Right ventricle myocardium inferior (tissue), 1 donor: ENCODE results near the gene PLA2G2C. TPM values are rescaled to one million over a fixed set of nuclear protein-coding genes. Genes with fewer than 3 reads are reported as not detected.

Source experiments
- ATAC-seq: fragments of 200-7000 bp; cut with Tn5 transposase; one replicate; pipeline ENCODE4 v1.9.1; 2020; ENCODE audit warnings: mild to moderate bottlenecking, moderate library complexity
- DNase-seq: peaks from one replicate; pipeline ENCODE4 v3.0.0; 2021; ENCODE audit errors: missing footprints
- intact Hi-C: fragments of 100-400 bp; cut with DNase I; formaldehyde crosslinking; loops from one replicate; pipeline ENCODE4 v1.11.0; 2022
- total RNA-seq: library from RNA; stranded (reverse); fragmentation: NEBNext Ultra II Directional; extraction: Animal tissue kit (Norgen Biotek cat#: 25700); gene quantifications from one replicate; pipeline ENCODE4 v1.2.1, GENCODE V29; 2021
- donor health status: DM: no; HTN: yes; CAD: no; lungs with severe emphysema.

Gene PLA2G2C
- total RNA-seq, 1 donor from 2014 or later: not detected

GRCh38 chr1:20168564-20169491 is 17.5 kb downstream of the PLA2G2C start:
- DNase-seq (no peak), ATAC-seq (no peak)
- intact Hi-C loops: no loop called here

- no peak for ATAC-seq
- intact Hi-C loops: no loop called here
- DNase-seq: no peak
These were observed 19.2 kb downstream of the PLA2G2C start for GRCh38 chr1:20167126-20167525.

GRCh38 chr1:20166051-20166450 is 20.3 kb downstream of the PLA2G2C start:
- no peak for DNase-seq
- ATAC-seq: no peak
- intact Hi-C loops: no loop called here

- ATAC-seq (no peak), DNase-seq (no peak)
- intact Hi-C loops: loop anchor here (2.0 kb wide), 1 partner anchor 29 kb away; no protein-coding TSS in a partner anchor
These were observed 20.8 kb downstream of the PLA2G2C start for GRCh38 chr1:20165522-20165951.

- intact Hi-C loops: loop anchor here (2.0 kb wide), 1 partner anchor 30 kb away; no protein-coding TSS in a partner anchor
- DNase-seq (no peak), ATAC-seq (peak; percentile 60)
These were observed 21.6 kb downstream of the PLA2G2C start for GRCh38 chr1:20164694-20165202.

- DNase-seq (no peak), ATAC-seq (no peak)
- intact Hi-C loops: no loop called here
These were observed 26.3 kb downstream of the PLA2G2C start for GRCh38 chr1:20160034-20160433.

- no peak for ATAC-seq
These were observed 27.8 kb downstream of the PLA2G2C start for GRCh38 chr1:20158358-20159070.

GRCh38 chr1:20154301-20154831 is 32.0 kb downstream of the PLA2G2C start:
- DNase-seq (no peak), ATAC-seq (no peak)
- intact Hi-C loops: loop anchor here (5.0 kb wide), 1 partner anchor 177 kb away; the partner anchor contains the start of gene PLA2G2A

More at GRCh38 chr1:20158358-20159070, 27.8 kb downstream of the PLA2G2C start:
- intact Hi-C loops: no loop called here
- DNase-seq: no peak

- DNase-seq (no peak), ATAC-seq (peak; percentile 59)
- intact Hi-C loops: loop anchor here (1.0 to 5.0 kb wide), 3 partner anchors 52 to 235 kb away; partner anchors contain the start of gene PLA2G2A
These were observed 33.3 kb downstream of the PLA2G2C start for GRCh38 chr1:20153000-20153418.

GRCh38 chr1:20152599-20152930 is 33.8 kb downstream of the PLA2G2C start:
- intact Hi-C loops: loop anchor here (1.0 to 5.0 kb wide), 3 partner anchors 51 to 234 kb away; partner anchors contain the start of gene PLA2G2A
- DNase-seq (no peak), ATAC-seq (no peak)

- DNase-seq: peak; percentile 92
- intact Hi-C loops: loop anchor here (1.0 to 5.0 kb wide), 3 partner anchors 51 to 234 kb away; partner anchors contain the start of gene PLA2G2A
- peak; percentile 92 for ATAC-seq
These were observed 34.3 kb downstream of the PLA2G2C start for GRCh38 chr1:20151906-20152598.

- ATAC-seq: no peak
- intact Hi-C loops: loop anchor here (5.0 kb wide), 1 partner anchor 174 kb away; the partner anchor contains the start of gene PLA2G2A
- DNase-seq: no peak
These were observed 35.3 kb downstream of the PLA2G2C start for GRCh38 chr1:20150969-20151368.

GRCh38 chr1:20150326-20150705 is 36.0 kb downstream of the PLA2G2C start:
- intact Hi-C loops: loop anchor here (5.0 kb wide), 1 partner anchor 173 kb away; the partner anchor contains the start of gene PLA2G2A
- DNase-seq (no peak), ATAC-seq (no peak)

- ATAC-seq (no peak), DNase-seq (no peak)
- intact Hi-C loops: loop anchor here (5.0 kb wide), 1 partner anchor 172 kb away; the partner anchor contains the start of gene PLA2G2A
These were observed 36.6 kb downstream of the PLA2G2C start for GRCh38 chr1:20149601-20150325.

- ATAC-seq (no peak), DNase-seq (no peak)
- intact Hi-C loops: no loop called here
These were observed 37.5 kb downstream of the PLA2G2C start for GRCh38 chr1:20148571-20149500.

- ATAC-seq: no peak
- intact Hi-C loops: no loop called here
- DNase-seq: no peak
These were observed 38.3 kb downstream of the PLA2G2C start for GRCh38 chr1:20147846-20148570.
